Mesenchymal stem cell (in vitro differentiated cells and primary cell): ENCODE results near the gene POU6F2.

Experiments
- DNase-seq: peaks from one replicate; pipeline ENCODE4 v3.0.0-alpha.2; 2013
- H2AFZ ChIP-seq: one replicate; pipeline ENCODE4 v1.6.1; 2013; ENCODE audit warnings: low read depth, mild to moderate bottlenecking, control low read depth, inconsistent platforms, low read length, moderate library complexity
- H2AK5ac ChIP-seq: 2 replicates; pipeline ENCODE4 v1.6.1; 2013; ENCODE audit warnings: low read length, moderate library complexity, mild to moderate bottlenecking, inconsistent platforms; ENCODE audit not compliant: severe bottlenecking
- H2BK120ac ChIP-seq: one replicate; pipeline ENCODE4 v1.6.1; 2013; ENCODE audit warnings: low read depth, mild to moderate bottlenecking, inconsistent platforms, low read length, moderate library complexity
- H2BK12ac ChIP-seq, 2 experiments: one replicate each; pipeline ENCODE4 v1.6.1; 2013; ENCODE audit warnings: inconsistent platforms in 2 of 2, low read length in 2 of 2, mild to moderate bottlenecking in 2 of 2, moderate library complexity in 2 of 2, control low read depth in 1 of 2
- H2BK15ac ChIP-seq: one replicate; pipeline ENCODE4 v1.6.1; 2013; ENCODE audit warnings: mild to moderate bottlenecking, low read depth, inconsistent platforms; ENCODE audit not compliant: poor library complexity, severe bottlenecking
- H2BK5ac ChIP-seq: 2 replicates; pipeline ENCODE4 v1.6.1; 2013; ENCODE audit warnings: low read depth, mild to moderate bottlenecking, low read length, control low read depth, inconsistent platforms; ENCODE audit not compliant: poor library complexity, severe bottlenecking
- H3K14ac ChIP-seq, 2 experiments: one replicate each; pipeline ENCODE4 v1.6.1; 2013; ENCODE audit warnings: inconsistent platforms in 2 of 2, low read length in 2 of 2, control low read depth in 1 of 2, mild to moderate bottlenecking in 1 of 2, moderate library complexity in 1 of 2
- H3K18ac ChIP-seq, 2 experiments: one replicate each; pipeline ENCODE4 v1.6.1; 2013; ENCODE audit warnings: inconsistent platforms in 2 of 2, low read length in 2 of 2, control low read depth in 1 of 2, low read depth in 1 of 2, mild to moderate bottlenecking in 1 of 2
- H3K23ac ChIP-seq, 2 experiments: one replicate each; pipeline ENCODE4 v1.6.1; 2013; ENCODE audit warnings: inconsistent platforms in 2 of 2, low read length in 2 of 2, mild to moderate bottlenecking in 2 of 2, moderate library complexity in 2 of 2, control low read depth in 1 of 2
- H3K27ac ChIP-seq: 2 replicates; pipeline ENCODE4 v1.5.1; 2013; ENCODE audit warnings: mild to moderate bottlenecking, moderate library complexity, low read length, control low read depth, inconsistent platforms; ENCODE audit not compliant: poor library complexity, severe bottlenecking
- H3K27me3 ChIP-seq, 2 experiments: 2 replicates each; pipeline versions ENCODE4 v1.6.1 to v1.7.0; 2013; ENCODE audit warnings: low read length in 2 of 2, mild to moderate bottlenecking in 2 of 2, moderate library complexity in 2 of 2, control low read depth in 1 of 2, inconsistent platforms in 1 of 2; ENCODE audit not compliant: control insufficient read depth in 1 of 2, insufficient read depth in 1 of 2
- H3K36me3 ChIP-seq, 2 experiments: 2 replicates each; pipeline versions ENCODE4 v1.6.1 to v1.7.0; 2013; ENCODE audit warnings: low read length in 2 of 2, control low read depth in 1 of 2, inconsistent platforms in 1 of 2, low read depth in 1 of 2, mild to moderate bottlenecking in 1 of 2; ENCODE audit not compliant: insufficient read depth in 2 of 2, control insufficient read depth in 1 of 2
- H3K4ac ChIP-seq, 2 experiments: one replicate each; pipeline ENCODE4 v1.6.1; 2013; ENCODE audit warnings: inconsistent platforms in 2 of 2, low read length in 2 of 2, mild to moderate bottlenecking in 2 of 2, moderate library complexity in 2 of 2, control low read depth in 1 of 2, low read depth in 1 of 2
- H3K4me1 ChIP-seq: 2 replicates; pipeline ENCODE4 v1.6.1; 2013; ENCODE audit warnings: low read depth, low read length, control low read depth; ENCODE audit not compliant: control insufficient read depth, insufficient read depth
- H3K4me2 ChIP-seq: 2 replicates; pipeline ENCODE4 v1.6.1; 2013; ENCODE audit warnings: low read length, mild to moderate bottlenecking, inconsistent platforms; ENCODE audit not compliant: poor library complexity, severe bottlenecking
- H3K4me3 ChIP-seq, 2 experiments: 2 replicates each; pipeline versions ENCODE4 v1.5.1 to v1.7.0; 2013; ENCODE audit warnings: low read length in 2 of 2, mild to moderate bottlenecking in 2 of 2, control low read depth in 1 of 2, low read depth in 1 of 2; ENCODE audit not compliant: insufficient read depth in 1 of 2
- H3K79me1 ChIP-seq: replicated peaks from 2 replicates; pipeline ENCODE4 v1.6.1; 2013; ENCODE audit warnings: mild to moderate bottlenecking, control low read depth, low read length, inconsistent platforms; ENCODE audit not compliant: poor library complexity, severe bottlenecking
- H3K9ac ChIP-seq: 2 replicates; pipeline ENCODE4 v1.7.0; 2013; ENCODE audit warnings: mild to moderate bottlenecking, low read length, moderate library complexity
- H3K9me3 ChIP-seq: 2 replicates; pipeline ENCODE4 v1.7.0; 2013; ENCODE audit warnings: mild to moderate bottlenecking, low read length; ENCODE audit not compliant: control insufficient read depth
- H4K8ac ChIP-seq: one replicate; pipeline ENCODE4 v1.6.1; 2013; ENCODE audit warnings: inconsistent platforms, mild to moderate bottlenecking, low read length, moderate library complexity
- H4K91ac ChIP-seq: one replicate; pipeline ENCODE4 v1.6.1; 2013; ENCODE audit warnings: mild to moderate bottlenecking, low read length, inconsistent platforms
- WGBS: methylation state at CpG from one replicate; pipeline ENCODE4 v1.1.7; 2013; ENCODE audit warnings: mixed read lengths; 5-methylcytosine and 5-hydroxymethylcytosine counted together

POU6F2 gene

DNA sequence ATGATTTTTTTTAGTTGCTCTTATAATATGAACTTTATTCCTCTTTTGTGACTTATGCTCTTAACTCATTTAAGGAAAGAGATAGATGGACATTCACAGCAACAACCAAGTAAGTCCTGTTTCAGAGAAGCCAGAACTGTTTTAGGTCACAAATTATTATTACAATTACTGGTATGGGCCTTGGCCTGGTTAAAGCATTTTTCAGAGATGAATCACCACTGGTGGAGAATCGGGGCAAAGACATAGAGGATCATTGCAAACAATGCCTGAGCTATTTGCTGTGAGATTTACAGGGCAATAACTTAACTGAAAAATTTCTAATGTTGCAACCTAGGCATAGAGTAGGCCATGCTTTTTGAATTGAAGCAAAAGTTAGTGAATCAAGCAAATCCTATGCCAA lies 450.5 kb downstream of the POU6F2 start:
- Histone ChIP-seq H4K8ac (no peak overlapping the region), H3K23ac (no peak overlapping the region), H3K79me1 (no peaks in the 10 kb centered on the region), H2BK5ac (no peak overlapping the region), H2BK12ac (no peak overlapping the region), H3K18ac (no peak overlapping the region), H2AFZ (no peak overlapping the region), H2BK120ac (no peak overlapping the region), H3K27me3 (peaks cover 0 to 11% of the 10 kb centered on the region in 2 experiments), H3K4me3 (no peak overlapping the region), H4K91ac (no peak overlapping the region), H3K4ac (no peak overlapping the region), H3K9ac (no peak overlapping the region), H2BK15ac (no peak overlapping the region), H3K36me3 (no peaks in the 10 kb centered on the region), H3K27ac (peak overlapping the region; percentile 78), H3K9me3 (no peaks in the 10 kb centered on the region), H2AK5ac (no peak overlapping the region), H3K14ac (no peak overlapping the region), H3K4me2 (no peak overlapping the region), H3K4me1 (peaks cover 5% of the 10 kb centered on the region)
- WGBS, result 5% methylated on average over 1 of the region's 1 CpG
- peak; percentile 34 for DNase-seq

DNA sequence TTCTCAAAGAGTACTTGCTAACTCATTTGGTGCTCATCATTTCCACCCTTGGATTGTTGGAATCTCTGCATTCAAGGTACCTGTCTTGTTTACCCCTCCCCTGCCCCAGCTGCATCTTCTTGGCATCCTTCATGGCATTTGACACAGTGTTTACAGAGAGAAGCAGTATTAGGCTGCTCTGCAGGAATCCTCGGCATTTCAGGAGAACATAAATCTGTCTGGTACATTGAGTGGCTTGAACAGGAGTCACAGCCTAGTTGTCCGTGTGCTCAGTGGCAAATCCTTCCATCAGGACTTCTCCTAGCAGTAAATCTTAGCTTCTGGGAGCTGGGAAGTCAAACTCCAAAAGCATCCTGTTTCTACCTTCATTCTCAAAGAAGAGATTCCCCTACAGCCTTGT lies 451.7 kb downstream of the POU6F2 start:
- Histone ChIP-seq H3K79me1 (no peaks in the 10 kb centered on the region), H3K14ac (no peak overlapping the region)
- WGBS, result 7% methylated on average over 2 of the region's 2 CpGs

DNA sequence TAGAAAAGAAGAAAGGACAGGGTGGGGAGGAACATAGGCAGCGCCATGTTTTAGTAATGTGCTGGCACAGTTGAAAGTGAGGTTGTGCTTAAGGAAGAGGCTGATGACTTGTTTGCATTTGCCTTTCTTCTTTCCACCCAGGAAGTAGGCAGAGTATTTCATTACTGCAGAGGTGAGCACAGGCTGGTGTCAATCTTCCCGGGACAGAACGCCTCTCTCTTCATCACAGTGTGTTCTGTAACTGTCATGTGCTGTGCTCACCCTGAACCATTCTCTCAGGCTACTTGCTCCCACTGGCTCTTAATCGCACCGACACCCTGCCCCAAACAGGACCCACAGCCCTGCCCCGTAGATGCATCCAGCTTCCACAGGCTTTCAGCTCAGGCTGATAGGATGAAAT lies 452.7 kb downstream of the POU6F2 start:
- Histone ChIP-seq H3K4ac (no peak overlapping the region), H2BK12ac (no peak overlapping the region), H3K4me3 (no peak overlapping the region), H3K79me1 (no peaks in the 10 kb centered on the region), H3K9ac (no peak overlapping the region), H4K8ac (no peak overlapping the region), H3K23ac (no peak overlapping the region), H3K4me2 (no peak overlapping the region), H3K9me3 (no peaks in the 10 kb centered on the region), H3K14ac (no peak overlapping the region), H2BK5ac (no peak overlapping the region), H2BK15ac (no peak overlapping the region), H3K36me3 (no peaks in the 10 kb centered on the region), H4K91ac (no peak overlapping the region), H2AFZ (no peak overlapping the region), H3K27me3 (peaks cover 0 to 10% of the 10 kb centered on the region in 2 experiments), H2AK5ac (peak overlapping the region; percentile 25), H3K4me1 (peaks cover 5% of the 10 kb centered on the region), H3K27ac (no peak overlapping the region), H2BK120ac (no peak overlapping the region), H3K18ac (no peak overlapping the region)
- DNase-seq, result no peak
- 94% methylated on average over 6 of the region's 6 CpGs for WGBS

More for the DNA sequence above, 451.7 kb downstream of the POU6F2 start:
- no peak for DNase-seq
- Histone ChIP-seq H3K27ac (no peak overlapping the region), H2AFZ (no peak overlapping the region), H3K36me3 (no peaks in the 10 kb centered on the region), H3K4me1 (peaks cover 5% of the 10 kb centered on the region), H2BK5ac (no peak overlapping the region), H2BK15ac (no peak overlapping the region), H4K91ac (no peak overlapping the region), H3K9me3 (no peaks in the 10 kb centered on the region), H3K4me3 (no peak overlapping the region), H2AK5ac (no peak overlapping the region), H3K23ac (no peak overlapping the region), H3K9ac (no peak overlapping the region), H3K27me3 (peaks cover 0 to 10% of the 10 kb centered on the region in 2 experiments), H3K18ac (no peak overlapping the region), H3K4ac (no peak overlapping the region), H2BK120ac (no peak overlapping the region), H3K4me2 (no peak overlapping the region), H4K8ac (no peak overlapping the region), H2BK12ac (no peak overlapping the region)

DNA sequence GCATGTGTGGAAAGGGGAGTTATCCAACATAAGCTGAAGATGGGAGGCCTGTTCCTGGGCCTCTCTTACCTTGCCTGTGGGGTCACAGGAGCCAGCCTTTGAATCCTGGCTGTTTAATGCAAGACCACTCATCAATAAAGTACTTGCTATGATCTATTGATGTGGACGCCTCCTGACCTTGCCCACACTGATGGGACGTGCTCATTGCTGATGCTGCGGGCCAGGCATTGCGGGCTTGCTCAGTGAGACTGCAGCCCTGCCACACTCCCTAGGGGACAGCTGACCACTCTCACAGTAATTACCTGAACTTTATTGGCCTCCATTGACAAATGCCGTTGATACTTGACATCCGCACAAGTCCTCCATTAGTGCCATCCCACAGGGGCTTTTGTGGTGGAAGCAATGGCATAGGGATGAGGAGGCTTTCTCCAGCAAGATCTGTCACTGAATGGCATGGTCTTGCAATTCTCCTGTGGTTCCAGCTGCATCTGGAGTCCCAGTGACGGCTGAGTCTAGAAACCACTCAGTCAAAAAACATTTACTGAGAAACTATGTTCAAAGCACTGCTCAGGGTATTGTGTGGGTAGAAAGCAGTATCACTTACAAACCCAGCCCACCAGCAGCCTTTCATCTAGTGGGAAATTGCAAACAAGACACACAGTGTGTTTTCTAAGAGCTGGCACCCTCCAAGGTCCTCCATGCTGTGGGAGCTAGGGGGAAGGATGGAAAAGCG lies 453.4 kb downstream of the POU6F2 start:
- Histone ChIP-seq H2AK5ac (no peak overlapping the region), H2BK5ac (no peak overlapping the region), H3K4me1 (peaks cover 5% of the 10 kb centered on the region), H3K4me3 (no peak overlapping the region), H3K27me3 (peaks cover 0 to 5% of the 10 kb centered on the region in 2 experiments), H2BK120ac (no peak overlapping the region), H4K91ac (no peak overlapping the region), H3K4ac (no peak overlapping the region), H3K23ac (no peak overlapping the region), H3K9ac (no peak overlapping the region), H3K18ac (no peak overlapping the region), H3K79me1 (no peaks in the 10 kb centered on the region), H3K4me2 (no peak overlapping the region), H3K14ac (no peak overlapping the region), H4K8ac (no peak overlapping the region), H3K9me3 (no peaks in the 10 kb centered on the region), H3K36me3 (no peaks in the 10 kb centered on the region), H2AFZ (no peak overlapping the region), H2BK15ac (no peak overlapping the region), H2BK12ac (no peak overlapping the region), H3K27ac (no peak overlapping the region)
- DNase-seq, result no peak
- 83% methylated on average over 8 of the region's 8 CpGs for WGBS
